A172 (cell line): Measurements from ENCODE around the gene UQCRQ. TPM values are rescaled to one million over a fixed set of nuclear protein-coding genes. Genes with fewer than 3 reads are reported as not detected.
A peak's percentile ranks its signal among the peaks of the same experiment; 100 is the strongest.

Source experiments
- DNase-seq: peaks from one replicate; pipeline ENCODE4 v3.0.0-alpha.2; 2015; ENCODE audit warnings: low spot score
- total RNA-seq: library from RNA; depleted of rRNA; stranded (reverse); fragments of >200 nt; shearing (Covaris generic); gene quantifications from 2 replicates; pipeline ENCODE4 v1.2.3, GENCODE V29; 2014

UQCRQ gene
- total RNA-seq, 1 experiment from 2014 or later = 275 TPM

DNA sequence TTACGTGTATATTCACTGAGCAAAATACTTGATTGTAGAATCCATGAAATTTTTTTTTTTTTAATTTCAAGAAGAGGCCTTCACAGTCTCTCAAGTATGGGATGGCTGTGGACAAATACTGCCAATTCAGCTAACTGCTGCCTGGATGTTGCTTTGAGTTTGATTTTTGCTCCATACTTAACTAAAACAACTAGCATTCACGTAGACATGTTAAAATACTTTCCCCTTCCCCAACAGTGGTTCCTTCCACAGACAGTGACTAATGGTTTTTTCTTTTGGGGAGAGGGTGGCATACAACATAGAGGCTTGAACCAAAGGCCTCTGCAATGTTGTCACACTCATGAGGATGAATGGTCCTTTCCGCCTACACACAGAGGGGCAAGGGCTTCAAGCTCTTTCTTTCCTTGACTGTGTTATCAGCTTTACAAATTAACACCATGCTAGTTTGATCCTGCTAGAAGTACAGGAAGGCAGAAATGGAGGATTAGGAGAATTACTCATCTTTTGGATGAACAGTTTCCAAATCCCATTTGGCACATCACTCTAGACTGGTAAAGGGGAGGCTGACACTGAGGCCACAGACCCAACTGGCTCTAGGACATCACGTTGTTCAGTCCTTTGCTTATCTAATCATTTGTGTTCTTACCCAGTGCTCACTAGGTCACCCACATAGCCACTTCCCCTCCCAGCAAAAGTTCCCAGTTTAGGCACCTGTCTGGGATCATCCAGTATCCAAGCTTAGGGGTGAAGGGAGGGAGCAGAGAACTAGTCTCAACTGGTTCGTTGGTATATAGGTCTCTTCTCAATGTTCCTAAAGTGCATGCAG is 5.2 kb downstream of the UQCRQ start:
- DNase-seq = no peak

DNA sequence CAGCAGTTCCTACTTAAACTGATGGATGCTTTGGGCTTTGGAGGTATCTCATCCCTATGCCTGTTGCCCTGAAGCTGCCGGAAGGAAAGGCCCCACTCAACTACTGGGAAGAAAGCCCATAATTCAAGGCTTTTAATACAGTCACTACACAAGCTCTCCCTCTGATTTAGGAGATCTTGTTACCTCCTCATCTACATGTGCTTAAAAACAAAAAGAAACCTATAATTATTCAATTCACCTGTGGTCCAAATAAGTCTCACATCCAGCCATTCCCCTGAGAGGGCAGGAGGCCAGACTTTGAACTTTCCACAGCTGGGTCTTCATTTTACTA is 6.3 kb downstream of the UQCRQ start:
- DNase-seq = no peak

DNA sequence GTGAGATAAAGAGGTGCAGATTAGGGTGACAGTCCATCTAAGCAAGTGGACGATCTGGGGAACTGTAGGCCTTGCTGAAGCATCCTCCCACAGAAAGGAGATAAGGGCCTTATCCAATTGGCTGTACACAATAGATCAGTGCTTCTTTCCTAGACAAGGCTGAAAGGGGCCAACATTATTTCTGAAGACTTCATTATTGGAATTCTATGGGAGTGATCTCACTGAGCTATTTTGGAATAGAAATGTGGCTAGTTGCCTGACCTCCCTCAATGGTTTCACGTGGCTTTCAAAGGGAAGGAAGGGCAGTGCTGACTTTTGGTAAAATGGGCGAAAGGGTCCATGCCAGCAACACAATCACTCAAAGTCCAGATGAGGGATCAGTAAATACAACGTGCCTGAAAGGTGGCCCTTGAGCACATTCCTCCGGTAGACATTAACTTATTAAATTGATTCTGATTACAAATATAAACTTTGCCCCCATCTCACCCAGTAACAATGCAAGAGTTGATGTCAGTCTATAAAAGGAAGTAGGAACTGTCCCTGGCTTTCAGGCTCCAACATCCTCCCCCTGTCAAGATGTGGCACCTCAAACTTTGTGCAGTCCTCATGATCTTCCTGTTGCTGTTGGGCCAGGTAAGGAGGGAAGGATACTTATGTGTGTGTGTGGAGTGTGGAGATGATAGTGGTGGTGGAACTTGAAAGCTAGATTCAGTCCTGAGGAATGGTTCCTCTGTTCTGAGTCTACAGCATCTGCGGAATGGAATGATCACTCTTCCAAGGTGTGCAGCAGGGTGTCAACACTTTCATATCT is 6.9 kb downstream of the UQCRQ start, which contains the start of gene LEAP2:
Gene LEAP2 (plus strand): TSS at position 550 of the 811 bp plus-strand sequence. CDS start 27 bp downstream, at position 577.
- no peak for DNase-seq

DNA sequence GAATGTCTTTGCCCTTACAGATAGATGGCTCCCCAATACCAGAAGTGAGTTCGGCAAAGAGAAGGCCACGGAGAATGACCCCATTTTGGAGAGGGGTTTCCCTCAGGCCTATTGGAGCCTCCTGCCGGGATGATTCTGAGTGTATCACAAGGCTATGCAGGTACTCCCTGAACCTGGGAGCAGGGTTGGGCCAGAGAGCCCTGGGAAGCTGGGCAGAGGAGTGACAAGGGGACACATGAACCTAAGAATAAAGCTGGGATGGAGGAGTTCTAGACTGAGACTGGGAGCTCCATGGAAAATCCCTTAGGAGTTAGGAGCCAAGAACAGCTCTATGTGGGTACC is 7.5 kb downstream of the UQCRQ start:
- no peak for DNase-seq

DNA sequence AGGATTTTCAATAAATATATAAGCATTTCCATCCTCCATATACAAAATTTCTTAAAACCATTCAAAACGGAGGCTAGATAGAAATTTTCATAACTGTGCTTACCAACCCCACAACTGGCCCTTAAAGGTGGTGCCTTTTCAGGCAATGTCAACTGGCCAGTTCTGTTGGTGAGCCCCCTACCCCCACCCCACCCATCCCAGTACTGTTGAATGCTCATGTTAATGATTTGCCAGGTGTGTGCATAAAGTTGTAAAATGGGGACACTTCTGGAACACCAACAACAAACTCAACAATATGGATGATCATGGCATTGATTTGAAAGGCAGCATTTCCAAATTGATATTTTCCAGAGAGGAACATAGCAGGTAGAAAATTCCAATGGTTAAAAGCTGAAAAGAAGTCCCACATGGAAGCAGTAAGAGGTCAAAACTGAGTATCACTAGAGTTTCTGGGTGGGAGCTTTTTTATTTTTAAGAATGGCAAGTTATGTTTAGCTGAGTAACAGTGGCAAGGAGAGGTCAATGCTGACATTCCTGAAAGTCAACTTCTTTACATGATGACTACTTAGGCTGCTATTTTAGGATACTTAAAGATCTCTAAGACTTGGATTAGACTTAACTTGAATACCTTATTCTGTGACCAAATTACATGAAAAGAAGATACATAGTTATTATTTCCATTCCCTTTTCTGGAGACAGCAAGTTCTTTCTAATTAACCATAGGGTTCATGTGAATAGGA is 9.7 kb downstream of the UQCRQ start:
- DNase-seq = no peak

DNA sequence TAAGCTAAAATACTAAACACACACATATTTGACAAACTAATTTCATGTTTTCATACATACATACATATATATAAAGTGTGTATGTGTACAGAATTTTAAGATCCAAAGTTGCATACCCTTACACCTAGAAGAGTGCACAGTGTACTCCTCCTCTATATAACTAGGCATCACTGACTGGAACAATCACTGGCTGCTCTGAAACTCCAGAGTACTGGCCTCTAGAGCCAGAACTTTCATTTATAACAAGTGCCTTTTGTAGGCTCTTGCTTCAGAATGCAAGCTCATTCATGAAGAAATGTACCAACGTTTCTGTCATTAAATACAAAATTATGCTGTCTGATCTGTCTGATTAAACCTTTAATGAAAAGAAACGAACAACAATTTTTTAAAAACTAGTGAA is 11.0 kb downstream of the UQCRQ start:
- DNase-seq = no peak

DNA sequence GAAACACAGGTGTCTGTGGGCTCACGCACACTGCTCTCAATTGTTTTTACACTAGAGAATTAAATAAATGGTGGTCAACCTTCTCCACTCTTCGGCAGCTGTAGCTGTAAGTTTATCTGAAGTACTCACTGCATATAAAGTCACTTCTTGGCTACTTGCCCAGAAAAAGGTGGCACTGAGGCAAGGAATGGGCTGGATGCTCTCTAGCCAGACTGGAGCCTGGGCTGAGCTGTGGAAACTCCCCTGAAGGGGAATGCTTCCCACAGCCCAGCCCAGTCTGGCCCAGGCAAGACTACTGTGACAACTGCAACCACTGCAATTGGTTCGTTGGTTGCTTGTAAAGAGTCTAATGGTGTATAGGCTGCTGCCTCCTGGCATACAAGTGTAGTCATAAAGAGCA is 11.5 kb downstream of the UQCRQ start:
- DNase-seq = peak; percentile 33

DNA sequence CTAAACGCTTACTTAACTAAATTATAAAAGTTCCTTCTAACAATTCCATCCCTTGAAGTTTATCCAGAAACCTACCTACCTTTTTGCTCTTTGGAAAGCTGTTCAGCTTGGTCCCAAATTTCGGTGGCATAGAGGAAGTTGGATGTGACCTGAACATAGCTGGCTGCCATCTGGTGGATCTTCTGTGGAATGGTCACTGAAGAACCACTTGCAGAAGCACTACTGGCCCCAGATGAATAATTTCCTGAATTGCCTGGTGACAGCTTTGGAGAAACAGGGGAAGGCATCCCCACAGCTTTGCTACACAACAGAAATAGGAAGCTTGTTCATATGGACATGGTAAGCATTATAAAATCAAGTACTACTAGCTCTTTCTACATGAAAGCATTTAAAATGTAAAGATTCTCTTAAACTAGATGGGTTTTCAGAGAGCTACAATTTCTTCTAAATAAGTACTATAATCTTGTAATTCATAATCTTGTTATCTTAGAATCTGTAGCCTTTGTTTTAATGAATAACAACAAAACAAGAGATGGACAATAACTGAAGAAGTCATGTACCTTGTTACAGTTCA is 16.9 kb downstream of the UQCRQ start:
- DNase-seq = peak; percentile 72

DNA sequence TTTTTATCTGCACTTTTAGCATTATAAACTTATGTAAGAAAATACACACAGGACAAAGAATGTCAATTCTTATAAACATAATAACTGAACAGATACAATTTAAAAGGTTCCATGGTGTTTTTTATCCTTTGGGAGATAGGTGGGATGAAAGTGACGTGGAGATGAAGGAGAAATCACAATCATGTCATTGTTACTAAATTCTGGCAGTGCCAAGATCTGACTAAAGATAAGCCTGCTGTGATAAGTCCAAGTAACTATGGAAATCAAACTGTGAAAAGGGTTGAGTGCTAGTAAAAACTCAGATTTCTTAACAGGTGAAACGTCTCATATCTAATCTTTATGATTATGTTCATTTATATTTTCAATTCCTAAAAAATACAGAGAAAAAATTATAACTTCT is 18.1 kb downstream of the UQCRQ start:
- no peak for DNase-seq

DNA sequence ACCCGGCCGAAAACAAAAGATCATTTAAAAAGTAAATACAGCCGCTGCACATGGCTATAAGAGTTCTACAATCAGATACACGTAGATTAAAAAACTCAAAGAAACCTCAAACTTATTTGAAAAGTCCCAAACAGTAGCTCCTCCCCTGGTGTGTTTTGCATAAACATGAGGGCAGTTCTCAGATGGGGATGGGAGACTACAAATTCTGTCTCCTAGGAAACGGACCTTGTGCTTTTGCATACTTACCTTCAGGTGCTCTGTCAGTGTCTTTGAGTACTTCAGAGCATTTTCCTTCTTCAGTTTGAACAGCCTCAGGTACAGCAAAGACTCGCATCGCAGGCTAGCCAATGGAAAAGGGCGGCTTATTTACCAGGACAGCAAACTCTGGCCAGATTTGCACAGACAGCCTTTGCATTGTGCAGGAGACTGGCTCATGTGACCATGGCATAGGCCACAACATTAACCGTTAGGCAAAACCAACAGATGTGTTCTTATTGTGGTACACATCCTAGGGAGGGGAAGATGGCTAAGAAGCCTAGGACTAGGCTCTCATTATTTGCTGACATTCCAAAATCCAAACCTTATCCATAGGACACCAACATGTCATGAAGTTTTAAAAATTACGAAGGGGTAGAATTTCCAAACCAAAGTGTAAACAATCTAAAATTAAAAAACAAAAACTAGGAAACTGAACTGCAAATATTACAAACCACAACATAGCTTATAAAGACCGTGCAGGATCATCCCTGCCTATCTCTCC is 19.8 kb downstream of the UQCRQ start:
- no peak for DNase-seq

DNA sequence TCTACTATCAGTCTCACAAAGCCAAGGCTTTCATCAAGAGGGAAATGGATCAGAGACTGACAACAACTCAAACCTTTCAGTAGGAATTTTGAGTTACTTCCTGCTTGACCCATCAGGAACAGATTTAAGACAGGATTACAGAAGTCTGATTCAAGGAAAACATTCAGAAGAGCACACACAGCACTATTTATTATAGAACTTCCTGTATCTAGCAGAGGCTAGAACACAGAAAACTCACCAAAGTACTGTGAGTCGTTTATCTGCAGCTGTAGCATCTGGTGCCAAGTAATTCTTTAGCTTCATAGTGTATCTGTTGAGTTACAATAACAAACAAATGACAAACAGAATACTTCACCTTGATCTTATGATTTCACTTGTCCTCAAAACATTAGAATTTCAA is 20.8 kb downstream of the UQCRQ start:
- no peak for DNase-seq

DNA sequence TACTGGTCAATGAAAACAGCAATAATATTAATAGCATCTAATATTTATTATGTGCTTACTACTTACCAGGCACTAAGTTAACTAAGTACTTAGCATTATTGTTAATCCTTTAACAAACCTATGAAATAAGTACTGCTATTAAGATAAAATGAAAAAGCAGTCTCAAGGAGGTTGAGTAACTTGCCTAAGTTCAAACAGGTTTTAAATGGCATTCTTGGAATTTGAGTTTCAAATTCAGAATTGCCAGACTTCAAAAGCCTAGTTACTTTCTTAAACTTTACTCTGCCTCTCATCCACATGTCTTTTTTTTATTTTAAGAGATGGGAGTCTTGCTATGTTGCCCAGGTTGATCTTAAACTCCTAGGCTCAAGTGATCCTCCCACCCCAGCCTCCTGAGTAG is 23.1 kb downstream of the UQCRQ start:
- DNase-seq = no peak

DNA sequence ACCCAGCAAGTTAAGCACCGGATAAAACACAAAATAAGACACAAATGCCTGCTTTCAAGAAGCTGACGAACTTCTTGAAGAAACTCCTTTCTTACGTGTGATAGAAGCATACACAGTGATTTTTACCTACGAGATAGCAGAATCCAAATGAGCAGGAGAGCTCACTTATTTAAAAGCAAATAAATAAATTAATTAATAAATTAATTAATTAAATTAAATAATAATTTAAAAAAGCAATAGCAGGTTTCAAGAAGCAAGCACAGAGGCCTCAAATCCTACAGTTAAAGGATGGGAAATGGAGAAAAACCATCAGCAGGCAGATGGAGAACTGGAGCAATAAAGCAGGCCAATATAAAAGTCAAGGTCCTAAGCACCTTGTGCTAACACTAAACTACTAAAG is 24.4 kb downstream of the UQCRQ start:
- no peak for DNase-seq

DNA sequence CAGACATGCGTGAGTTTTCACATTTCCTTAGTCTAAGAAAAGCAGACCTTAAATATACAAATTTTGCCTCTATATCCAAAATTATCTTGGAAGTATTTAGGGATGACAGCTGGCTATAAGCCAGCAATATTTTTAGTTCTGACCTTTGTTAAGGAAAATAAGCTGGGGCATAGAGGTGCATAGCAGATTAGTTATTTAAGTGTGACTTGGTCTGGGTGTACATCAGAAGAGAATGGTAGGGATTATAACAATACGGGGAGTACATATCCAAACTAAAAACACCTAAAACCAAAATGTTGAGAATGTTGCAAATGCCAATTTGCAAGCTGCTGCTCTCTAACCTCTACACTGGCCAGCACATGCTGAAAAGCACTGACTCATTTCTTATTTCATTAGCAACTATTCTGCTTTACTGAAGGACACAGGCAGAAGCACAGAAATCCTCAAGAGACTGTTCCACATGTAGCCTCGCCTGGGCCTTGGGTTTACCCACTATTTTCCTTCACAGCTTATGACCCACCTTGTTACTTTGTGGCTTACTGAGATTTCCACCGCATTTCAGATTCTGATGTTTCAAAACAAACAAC is 29.4 kb downstream of the UQCRQ start:
- no peak for DNase-seq

DNA sequence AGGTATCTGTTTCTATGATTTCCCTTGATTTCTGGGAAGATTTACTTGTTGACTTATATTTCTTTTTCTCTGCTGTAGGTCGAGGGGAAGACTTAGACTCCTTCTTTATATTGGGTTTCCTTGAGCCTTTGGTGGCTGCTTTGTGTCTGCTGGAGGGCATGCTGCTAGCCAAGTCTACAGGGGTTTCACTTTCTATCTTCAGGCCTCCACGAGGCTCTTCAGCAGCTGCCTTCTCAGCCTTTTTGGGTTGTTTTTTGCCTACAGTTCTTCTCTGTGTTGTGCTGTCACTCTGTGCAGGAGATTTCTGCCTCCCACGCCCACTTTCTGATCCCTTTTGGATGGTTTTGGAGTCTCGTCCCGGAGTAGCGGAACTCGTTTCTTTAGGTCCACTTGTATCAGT is 30.2 kb downstream of the UQCRQ start:
- no peak for DNase-seq

DNA sequence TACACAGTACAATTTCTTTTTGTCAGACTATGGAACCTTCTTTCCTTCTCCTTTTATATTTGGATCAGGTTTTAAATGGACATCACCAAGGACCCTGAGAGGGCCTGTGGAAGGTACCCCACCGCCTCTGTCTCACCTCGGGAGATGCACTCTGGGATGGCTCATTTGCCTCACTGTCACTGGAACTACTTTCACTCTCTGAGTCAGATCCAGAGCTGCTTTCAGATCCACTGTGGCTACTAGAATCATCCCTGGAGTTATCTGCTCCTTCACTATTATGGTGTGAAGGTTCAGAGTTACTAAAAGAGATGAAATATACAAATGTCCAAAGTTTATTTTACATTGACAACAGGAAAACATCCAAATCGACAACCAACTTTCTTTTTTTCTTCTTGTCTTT is 31.7 kb downstream of the UQCRQ start:
- no peak for DNase-seq

DNA sequence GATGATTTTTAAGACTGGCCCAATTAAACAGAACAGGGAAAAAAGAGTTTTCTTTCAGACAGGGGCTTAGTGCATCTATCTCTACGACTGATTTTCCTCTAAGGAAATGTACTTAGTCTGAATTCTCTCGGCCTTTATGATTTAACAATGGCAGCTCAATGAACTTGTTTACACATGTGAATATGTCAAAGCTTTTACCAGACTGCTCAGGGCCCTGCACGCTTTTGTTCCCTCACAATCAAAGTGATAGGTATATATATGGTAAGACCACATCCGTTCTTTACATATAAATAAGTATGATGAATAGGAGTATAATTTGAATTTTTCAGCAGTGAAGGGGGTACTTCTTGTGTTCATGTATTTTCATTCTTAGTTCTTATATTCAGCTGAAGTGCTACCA is 34.6 kb downstream of the UQCRQ start:
- no peak for DNase-seq

DNA sequence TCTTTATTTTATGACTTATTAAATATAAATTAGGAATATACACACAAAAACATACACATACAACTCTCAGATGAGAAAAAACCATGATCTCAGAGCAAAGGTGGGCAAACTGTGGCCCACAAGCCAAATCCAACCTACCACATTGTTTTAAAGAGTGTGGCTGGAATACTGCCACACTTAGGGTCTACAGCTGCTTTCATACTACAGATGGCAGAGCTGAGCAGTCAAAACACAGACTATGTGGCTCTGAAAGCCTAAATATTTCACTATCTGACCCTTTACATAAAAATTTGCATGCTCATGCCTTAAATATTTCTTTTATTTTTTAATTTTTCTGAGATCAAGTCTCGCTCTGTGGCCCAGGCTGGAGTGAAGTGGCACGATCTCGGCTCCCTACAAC is 35.3 kb downstream of the UQCRQ start:
- no peak for DNase-seq

DNA sequence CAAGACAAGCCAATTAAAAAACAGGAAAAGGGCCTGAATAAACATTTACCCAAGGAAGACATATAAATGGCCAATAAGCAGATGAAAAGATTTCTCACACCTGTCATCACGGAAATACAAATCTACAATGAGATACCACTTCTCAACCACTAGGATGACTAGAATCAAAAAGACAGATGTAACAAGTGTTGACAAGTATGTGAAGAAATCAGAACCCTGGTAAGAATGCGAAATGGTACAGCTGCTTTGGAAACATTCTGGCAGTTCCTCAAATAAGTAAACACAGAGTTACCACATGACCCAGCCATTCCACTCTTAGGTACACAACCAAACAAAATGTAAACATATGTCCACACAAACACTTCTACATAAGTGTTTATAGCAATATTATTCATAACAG is 39.5 kb downstream of the UQCRQ start:
- DNase-seq = no peak

DNA sequence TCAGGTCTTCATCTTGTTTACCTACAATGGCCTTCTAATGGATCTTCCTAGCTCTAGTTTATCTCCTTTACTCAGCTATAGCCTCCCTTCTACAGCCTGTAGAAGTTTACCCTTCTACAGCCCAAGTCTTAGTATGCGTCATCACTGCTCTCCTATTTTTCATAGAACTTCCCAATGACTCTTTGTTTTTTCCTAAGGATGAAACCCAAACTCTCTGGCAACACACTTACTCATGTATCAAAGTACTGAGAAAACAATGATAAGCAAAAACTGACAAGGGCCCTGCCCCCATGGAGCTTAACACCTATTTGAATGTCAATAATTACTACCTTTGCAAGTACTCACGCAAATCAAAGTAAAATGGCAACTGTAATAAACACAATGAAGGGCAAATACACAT is 40.7 kb downstream of the UQCRQ start:
- DNase-seq = no peak

DNA sequence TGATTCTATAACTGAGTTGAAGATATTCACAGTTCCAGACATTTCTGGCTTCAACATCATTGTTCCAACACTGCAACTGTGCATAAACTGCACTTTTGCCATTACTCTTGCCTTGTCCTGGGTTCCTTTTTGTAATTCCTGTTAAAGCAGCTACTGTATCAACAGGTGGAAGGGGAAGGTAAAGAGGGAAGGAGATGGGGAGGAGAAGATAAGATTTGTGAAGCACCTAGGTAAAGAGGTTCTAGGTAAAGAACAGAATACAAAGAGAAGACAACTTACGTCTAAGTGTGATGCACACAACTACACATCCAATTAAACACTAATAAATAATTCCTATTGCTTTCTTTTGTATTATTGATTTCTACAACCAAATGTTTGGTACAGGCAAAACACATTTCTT is 43.3 kb downstream of the UQCRQ start:
- DNase-seq = no peak
